ENCODE measurements around the gene C17orf78. TPM values are rescaled to one million over a fixed set of nuclear protein-coding genes. Genes with fewer than 3 reads are reported as not detected.

C17orf78 gene
- polyA plus RNA-seq, 1 of the 3 experiments (the other 2 are of a cell fraction): not detected

- no peak for TF ChIP-seq RFX5 (IDR thresholded peaks at IDR 0.05; ENCODE audit: low read length)
Measured at GRCh38 chr17:37417852-37418251, 42.1 kb downstream of the C17orf78 start (continued).

- H3K4me3 ChIP-seq (ENCODE audit: low read depth in 2 of 2, low read length in 1 of 2): no peak overlapping the region
- H3K9me2 ChIP-seq: no peaks in the 10 kb centered on the region
- peaks cover 18 to 62% of the 10 kb centered on the region in 2 experiments for H3K36me3 ChIP-seq (replicated peaks in 1 of 2; ENCODE audit: control insufficient read depth in 1 of 2, insufficient read depth in 2 of 2, low read length in 1 of 2)
- H3K4me2 ChIP-seq: no peak overlapping the region
- no peak overlapping the region for H3K27ac ChIP-seq (ENCODE audit: low read depth in 2 of 2, low read length in 1 of 2)
- peaks cover 25% of the 10 kb centered on the region for H3K79me2 ChIP-seq (ENCODE audit: insufficient read depth)
- 79% methylated on average over 4 of the region's 4 CpGs for WGBS (ENCODE audit: low lambda C conversion rate)
- TF ChIP-seq FOXM1 (IDR thresholded peaks at IDR 0.05; ENCODE audit: low read depth) (no peak), FOXJ3 (CRISPR knock-in tag; IDR thresholded peaks at IDR 0.05) (no peak), USF2 (IDR thresholded peaks at IDR 0.05; ENCODE audit: borderline replicate concordance, low read depth, low read length) (no peak), TAF1 (IDR thresholded peaks at IDR 0.05; ENCODE audit: borderline replicate concordance, low read depth, low read length) (no peak), RAD21 (IDR thresholded peaks at IDR 0.05; ENCODE audit: low read length) (no peak), MEF2A (IDR thresholded peaks at IDR 0.05; ENCODE audit: borderline replicate concordance, low read depth) (no peak), JUND (IDR thresholded peaks at IDR 0.05) (no peak), PBX3 (IDR thresholded peaks at IDR 0.05) (no peak), NFIC (IDR thresholded peaks at IDR 0.05; ENCODE audit: borderline replicate concordance) (no peak), MXI1 (IDR thresholded peaks at IDR 0.05; ENCODE audit: low read depth, low read length) (no peak), SIN3A (IDR thresholded peaks at IDR 0.05; ENCODE audit: borderline replicate concordance, low read depth, low read length) (no peak), GATA2 (CRISPR knock-in tag; IDR thresholded peaks at IDR 0.05) (no peak), NRF1 (IDR thresholded peaks at IDR 0.05; ENCODE audit: low read depth, low read length) (no peak), GABPA (IDR thresholded peaks at IDR 0.05; ENCODE audit: low read depth) (no peak), POLR2AphosphoS5 (IDR thresholded peaks at IDR 0.05; ENCODE audit: low read depth, low read length) (no peak), USF1 (IDR thresholded peaks at IDR 0.05; ENCODE audit: borderline replicate concordance, low read depth) (no peak), RFX5 (IDR thresholded peaks at IDR 0.05; ENCODE audit: low read length) (no peak)
- H3K27me3 ChIP-seq (ENCODE audit: insufficient read depth): no peaks in the 10 kb centered on the region
- H3F3A ChIP-seq (replicated peaks; ENCODE audit: insufficient read depth): no peaks in the 10 kb centered on the region
- POLR2A ChIA-PET: no interaction called here
- no peaks in the 10 kb centered on the region for H3K4me1 ChIP-seq (ENCODE audit: control insufficient read depth in 1 of 2, insufficient read depth in 2 of 2, low read depth in 1 of 2, low read length in 1 of 2)
- no peaks in the 10 kb centered on the region for H3K9me3 ChIP-seq
- H3K9ac ChIP-seq: no peak overlapping the region
- DNase-seq: no peak
- 0 out of 2 replicates have a peak, but pooled peaks cover 4% of the 10 kb centered on the region for H4K20me1 ChIP-seq (ENCODE audit: insufficient read depth)
- no peak overlapping the region for H2AFZ ChIP-seq (ENCODE audit: low read depth)
- CTCF ChIA-PET: interaction anchor here (0.7 to 1.2 kb wide), 2 partner anchors 57 to 147 kb away, joined by 3 to 4 read pairs; no protein-coding TSS in a partner anchor
Measured at GRCh38 chr17:37422971-37423625, 47.3 kb downstream of the C17orf78 start.

Measured in SK-N-SH (cell line).